ENCODE results near the gene LEMD2. TPM values are rescaled to one million over a fixed set of nuclear protein-coding genes. Genes with fewer than 3 reads are reported as not detected.

LEMD2 gene
- total and polyA plus RNA-seq, 2 donors (not counting 3 experiments of a cell fraction or from before 2014, with no cell fraction given): 61.1 to 81.8 TPM

DNA sequence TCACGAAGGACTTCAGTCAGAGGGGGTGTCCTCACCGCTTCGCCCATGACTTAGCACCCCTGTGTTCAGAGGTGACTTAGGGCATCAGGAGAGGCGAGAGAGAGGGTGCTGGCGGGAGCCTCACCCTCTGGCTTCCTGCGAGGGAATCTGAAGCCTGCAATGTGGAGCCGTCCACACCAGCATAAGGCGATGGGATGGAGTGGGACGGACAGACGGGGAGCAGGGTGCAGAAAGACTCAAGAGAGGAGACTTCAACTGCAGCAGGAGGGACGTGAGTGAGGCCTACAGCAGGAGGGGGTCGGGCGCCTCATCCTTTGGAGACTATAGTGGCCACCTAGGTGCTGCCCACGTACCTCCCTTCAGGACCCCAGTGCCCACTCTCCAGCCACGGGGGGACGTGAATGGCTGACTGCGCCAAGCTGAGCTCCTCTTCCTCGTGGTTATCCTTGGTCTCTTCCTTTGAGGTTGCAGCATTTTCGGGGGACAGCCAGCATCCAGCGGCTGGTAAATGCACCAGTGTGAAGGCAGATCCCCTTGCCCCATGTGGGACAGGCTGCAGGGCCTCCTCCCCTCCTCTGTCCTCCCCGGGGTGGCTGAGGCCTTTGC lies 41.8 kb upstream of the LEMD2 start:
- H3K79me2 ChIP-seq (ENCODE audit: control insufficient read depth, insufficient read depth, low read length): no peaks in the 10 kb centered on the region
- no peak overlapping the region for H3K4me2 ChIP-seq (ENCODE audit: insufficient read depth, low read length)
- no peaks in the 10 kb centered on the region for H3K9me3 ChIP-seq (replicated peaks; ENCODE audit: control insufficient read depth, insufficient read depth, low read length)
- ChIA-PET POLR2A (no interaction called here), CTCF (no interaction called here)
- no peaks in the 10 kb centered on the region for H3K36me3 ChIP-seq (ENCODE audit: control insufficient read depth in 2 of 2, extremely low read depth in 1 of 2, insufficient read depth in 2 of 2, low read length in 2 of 2)
- no peak overlapping the region for H2AFZ ChIP-seq (ENCODE audit: low read depth, low read length)
- no peak overlapping the region for H3K27ac ChIP-seq (ENCODE audit: insufficient read depth, low read depth, low read length)
- no peaks in the 10 kb centered on the region for H4K20me1 ChIP-seq (replicated peaks; ENCODE audit: control insufficient read depth, extremely low read depth, insufficient read depth, low read length)
- no peak for DNase-seq (ENCODE audit: low read depth, low spot score)
- intact Hi-C loops (cut with micrococcal nuclease): no loop called here
- H3K27me3 ChIP-seq (ENCODE audit: control insufficient read depth in 2 of 2, insufficient read depth in 2 of 2, low read length in 2 of 2): peaks cover 19 to 20% of the 10 kb centered on the region in 2 experiments
- FAIRE-seq: no peak
- TF ChIP-seq JUN (IDR thresholded peaks at IDR 0.05; ENCODE audit: borderline replicate concordance, insufficient read depth, insufficient read length, low read depth) (no peak), MYC (IDR thresholded peaks at IDR 0.05; ENCODE audit: low read depth, low read length) (no peak), POLR2AphosphoS5 (IDR thresholded peaks at IDR 0.05; ENCODE audit: insufficient read depth, low read depth, low read length) (no peak), GATA2 (IDR thresholded peaks at IDR 0.05; ENCODE audit: insufficient read depth, insufficient read length, low read depth, low read length) (no peak), FOS (IDR thresholded peaks at IDR 0.05; ENCODE audit: borderline replicate concordance, insufficient read depth, low read length) (no peak), POLR2A (IDR thresholded peaks at IDR 0.05; ENCODE audit: low read depth, low read length) (no peak), EZH2 (IDR thresholded peaks at IDR 0.05; ENCODE audit: borderline replicate concordance, low read depth, low read length, severe bottlenecking) (no peak)
- TF ChIP-seq, protein P1, sequence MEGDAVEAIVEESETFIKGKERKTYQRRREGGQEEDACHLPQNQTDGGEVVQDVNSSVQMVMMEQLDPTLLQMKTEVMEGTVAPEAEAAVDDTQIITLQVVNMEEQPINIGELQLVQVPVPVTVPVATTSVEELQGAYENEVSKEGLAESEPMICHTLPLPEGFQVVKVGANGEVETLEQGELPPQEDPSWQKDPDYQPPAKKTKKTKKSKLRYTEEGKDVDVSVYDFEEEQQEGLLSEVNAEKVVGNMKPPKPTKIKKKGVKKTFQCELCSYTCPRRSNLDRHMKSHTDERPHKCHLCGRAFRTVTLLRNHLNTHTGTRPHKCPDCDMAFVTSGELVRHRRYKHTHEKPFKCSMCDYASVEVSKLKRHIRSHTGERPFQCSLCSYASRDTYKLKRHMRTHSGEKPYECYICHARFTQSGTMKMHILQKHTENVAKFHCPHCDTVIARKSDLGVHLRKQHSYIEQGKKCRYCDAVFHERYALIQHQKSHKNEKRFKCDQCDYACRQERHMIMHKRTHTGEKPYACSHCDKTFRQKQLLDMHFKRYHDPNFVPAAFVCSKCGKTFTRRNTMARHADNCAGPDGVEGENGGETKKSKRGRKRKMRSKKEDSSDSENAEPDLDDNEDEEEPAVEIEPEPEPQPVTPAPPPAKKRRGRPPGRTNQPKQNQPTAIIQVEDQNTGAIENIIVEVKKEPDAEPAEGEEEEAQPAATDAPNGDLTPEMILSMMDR (IDR thresholded peaks at IDR 0.05; ENCODE audit: extremely low read depth in 1 of 2, insufficient read depth in 1 of 2, low read depth in 1 of 2, low read length in 2 of 2): no peak
- TF ChIP-seq, protein P2, sequence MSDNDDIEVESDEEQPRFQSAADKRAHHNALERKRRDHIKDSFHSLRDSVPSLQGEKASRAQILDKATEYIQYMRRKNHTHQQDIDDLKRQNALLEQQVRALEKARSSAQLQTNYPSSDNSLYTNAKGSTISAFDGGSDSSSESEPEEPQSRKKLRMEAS (IDR thresholded peaks at IDR 0.05; ENCODE audit: insufficient read depth, insufficient read length): no peak
- H3K9ac ChIP-seq (replicated peaks; ENCODE audit: extremely low read depth, insufficient read depth, low read length): no peak overlapping the region
- no TSS peak for BruUV-seq (replicated peaks)
- dilution Hi-C loops (cut with MboI; ENCODE audit: extremely low pct_ligation_motif_present, low sequenced_read_pairs): no loop called here
- no peak overlapping the region for H3K4me3 ChIP-seq (replicated peaks in 1 of 3; ENCODE audit: insufficient read depth in 1 of 3, low read depth in 1 of 3, low read length in 3 of 3)
- no peaks in the 10 kb centered on the region for H3K9me1 ChIP-seq (replicated peaks; ENCODE audit: control insufficient read depth, extremely low read depth, insufficient read depth, low read length)
- H3K4me1 ChIP-seq (ENCODE audit: control insufficient read depth, extremely low read depth, insufficient read depth, low read length): no peaks in the 10 kb centered on the region
